GM10266 (cell line): ENCODE measurements around the gene EXTL1.

Experiments used
- DNase-seq: peaks from one replicate; pipeline ENCODE4 v3.0.0; 2012; ENCODE audit errors: extremely low spot score
- TF ChIP-seq, protein P1 (sequence below): IDR thresholded peaks from 2 replicates; pipeline ENCODE4 v1.5.1; 2012; ENCODE audit warnings: mild to moderate bottlenecking, low read depth; ENCODE audit not compliant: control insufficient read depth, insufficient read depth; ENCODE audit errors: missing control alignments

Gene EXTL1

DNA sequence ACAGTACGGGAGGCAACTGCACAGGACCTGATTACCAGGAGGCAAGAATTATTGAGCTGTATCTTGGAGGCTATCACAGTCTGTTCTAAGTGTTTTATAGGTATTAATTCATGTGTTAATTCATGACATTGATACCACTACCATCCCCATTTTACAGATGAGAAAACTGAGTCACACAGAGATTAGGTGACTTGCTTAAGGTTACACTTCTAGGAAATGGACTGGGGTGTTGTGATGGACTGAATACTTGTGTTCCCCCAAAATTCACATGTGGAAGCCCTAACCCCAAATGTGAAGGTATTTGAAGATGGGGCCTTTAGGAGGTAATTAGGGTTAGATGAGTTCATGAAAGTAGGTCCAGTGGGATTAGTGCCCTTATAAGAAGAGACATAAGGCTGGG, 55.9 kb downstream of the EXTL1 start:
- TF ChIP-seq, protein P1, sequence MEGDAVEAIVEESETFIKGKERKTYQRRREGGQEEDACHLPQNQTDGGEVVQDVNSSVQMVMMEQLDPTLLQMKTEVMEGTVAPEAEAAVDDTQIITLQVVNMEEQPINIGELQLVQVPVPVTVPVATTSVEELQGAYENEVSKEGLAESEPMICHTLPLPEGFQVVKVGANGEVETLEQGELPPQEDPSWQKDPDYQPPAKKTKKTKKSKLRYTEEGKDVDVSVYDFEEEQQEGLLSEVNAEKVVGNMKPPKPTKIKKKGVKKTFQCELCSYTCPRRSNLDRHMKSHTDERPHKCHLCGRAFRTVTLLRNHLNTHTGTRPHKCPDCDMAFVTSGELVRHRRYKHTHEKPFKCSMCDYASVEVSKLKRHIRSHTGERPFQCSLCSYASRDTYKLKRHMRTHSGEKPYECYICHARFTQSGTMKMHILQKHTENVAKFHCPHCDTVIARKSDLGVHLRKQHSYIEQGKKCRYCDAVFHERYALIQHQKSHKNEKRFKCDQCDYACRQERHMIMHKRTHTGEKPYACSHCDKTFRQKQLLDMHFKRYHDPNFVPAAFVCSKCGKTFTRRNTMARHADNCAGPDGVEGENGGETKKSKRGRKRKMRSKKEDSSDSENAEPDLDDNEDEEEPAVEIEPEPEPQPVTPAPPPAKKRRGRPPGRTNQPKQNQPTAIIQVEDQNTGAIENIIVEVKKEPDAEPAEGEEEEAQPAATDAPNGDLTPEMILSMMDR, result no peak
- no peak for DNase-seq

DNA sequence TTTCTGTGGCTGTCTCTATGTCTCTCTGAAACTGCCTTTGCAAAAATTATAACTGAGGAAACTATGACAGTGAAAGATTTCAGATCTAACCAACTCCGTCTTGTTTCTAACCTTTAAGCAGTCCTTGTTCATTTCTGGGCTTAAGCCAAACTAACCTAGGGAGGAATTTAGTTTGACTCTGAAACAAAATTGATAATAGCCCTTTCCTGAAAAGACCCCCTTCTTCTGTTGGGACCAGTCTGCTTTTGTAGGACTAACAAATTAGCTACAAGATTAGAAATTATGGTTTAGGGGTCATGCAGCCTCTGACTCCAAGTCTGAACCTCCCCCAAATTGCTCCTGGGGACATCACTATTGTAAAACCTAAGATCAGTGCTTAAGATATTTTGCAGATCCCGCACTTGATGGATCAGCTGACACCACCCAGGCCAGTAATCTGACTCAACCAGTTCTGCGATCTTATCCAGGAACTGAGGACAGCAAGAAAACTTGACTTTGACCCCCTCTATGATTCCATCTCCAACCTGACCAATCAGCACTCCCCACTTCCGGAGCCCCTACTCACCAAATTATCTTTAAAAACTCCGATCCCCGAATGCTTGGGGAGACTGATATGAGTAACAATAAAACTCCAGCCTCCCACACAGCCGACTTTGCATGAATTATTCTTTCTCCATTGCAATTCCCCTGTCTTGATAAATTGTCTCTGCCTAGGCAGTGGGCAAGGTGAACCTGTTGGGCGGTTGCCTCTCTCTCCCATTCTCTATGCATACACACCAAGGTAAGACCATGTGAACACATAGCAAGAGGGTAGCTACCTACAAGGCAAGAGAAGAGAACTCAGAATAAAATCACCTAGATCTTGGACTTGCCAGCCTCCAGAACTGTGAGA, 57.0 kb downstream of the EXTL1 start:
- DNase-seq, result no peak
- TF ChIP-seq, protein P1, result no peak

DNA sequence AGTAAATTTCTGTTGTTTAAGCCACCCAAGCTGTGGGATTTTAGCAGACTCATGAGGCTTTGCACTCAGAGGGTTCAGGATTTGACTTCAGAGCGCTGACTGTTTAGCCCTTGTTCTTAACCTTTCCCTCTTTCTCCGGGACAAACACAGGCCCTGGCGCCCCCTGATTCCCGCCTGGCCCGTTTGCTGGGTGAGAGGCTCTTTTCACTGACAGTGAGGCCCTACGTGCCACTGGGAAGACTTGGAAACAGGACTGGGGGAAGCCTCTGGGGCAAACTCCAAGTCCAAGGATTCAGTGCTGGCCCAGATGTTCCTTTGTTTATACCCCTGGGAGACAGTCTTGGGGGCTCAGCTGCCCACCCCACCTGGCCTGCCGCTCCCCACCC, 57.6 kb downstream of the EXTL1 start:
- TF ChIP-seq, protein P1, result no peak
- no peak for DNase-seq

DNA sequence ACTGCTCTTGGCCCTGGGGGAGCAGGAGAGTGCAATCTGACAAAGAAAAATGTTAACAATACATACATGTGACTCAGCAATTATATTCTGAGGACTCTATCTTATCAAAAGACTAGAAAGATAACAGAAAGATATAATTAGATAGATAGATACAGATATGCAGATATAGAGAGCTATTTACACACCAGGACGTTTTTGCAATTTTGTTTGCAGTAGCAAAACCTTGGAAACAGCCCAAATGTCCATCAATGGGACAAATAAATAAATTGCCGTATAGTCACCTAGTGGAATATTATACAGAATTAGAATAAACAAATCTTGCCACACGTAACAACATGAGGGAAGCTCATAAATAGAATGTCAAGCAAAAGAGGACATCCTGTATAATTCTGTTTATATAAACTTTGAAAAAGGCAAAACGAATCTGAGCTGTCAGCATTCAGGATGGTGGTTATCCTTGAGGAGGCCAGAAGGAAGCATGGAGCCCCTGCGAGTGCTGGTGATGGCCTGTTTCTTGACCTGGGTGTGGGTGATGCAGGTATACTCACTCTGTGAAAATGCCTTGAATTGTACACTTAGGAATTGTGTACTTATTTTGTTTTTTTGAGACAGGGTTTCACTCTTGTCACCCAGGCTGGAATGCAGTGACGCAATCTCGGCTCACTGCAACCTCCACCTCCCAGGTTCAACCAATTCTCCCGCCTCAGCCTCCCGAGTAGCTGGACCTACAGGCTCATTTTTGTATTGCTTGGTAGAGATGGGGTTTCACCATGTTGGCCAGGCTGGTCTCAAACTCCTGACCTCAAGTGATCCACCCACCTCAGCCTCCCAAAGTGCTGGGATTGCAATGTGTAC, 58.6 kb downstream of the EXTL1 start:
- TF ChIP-seq, protein P1, result no peak

DNA sequence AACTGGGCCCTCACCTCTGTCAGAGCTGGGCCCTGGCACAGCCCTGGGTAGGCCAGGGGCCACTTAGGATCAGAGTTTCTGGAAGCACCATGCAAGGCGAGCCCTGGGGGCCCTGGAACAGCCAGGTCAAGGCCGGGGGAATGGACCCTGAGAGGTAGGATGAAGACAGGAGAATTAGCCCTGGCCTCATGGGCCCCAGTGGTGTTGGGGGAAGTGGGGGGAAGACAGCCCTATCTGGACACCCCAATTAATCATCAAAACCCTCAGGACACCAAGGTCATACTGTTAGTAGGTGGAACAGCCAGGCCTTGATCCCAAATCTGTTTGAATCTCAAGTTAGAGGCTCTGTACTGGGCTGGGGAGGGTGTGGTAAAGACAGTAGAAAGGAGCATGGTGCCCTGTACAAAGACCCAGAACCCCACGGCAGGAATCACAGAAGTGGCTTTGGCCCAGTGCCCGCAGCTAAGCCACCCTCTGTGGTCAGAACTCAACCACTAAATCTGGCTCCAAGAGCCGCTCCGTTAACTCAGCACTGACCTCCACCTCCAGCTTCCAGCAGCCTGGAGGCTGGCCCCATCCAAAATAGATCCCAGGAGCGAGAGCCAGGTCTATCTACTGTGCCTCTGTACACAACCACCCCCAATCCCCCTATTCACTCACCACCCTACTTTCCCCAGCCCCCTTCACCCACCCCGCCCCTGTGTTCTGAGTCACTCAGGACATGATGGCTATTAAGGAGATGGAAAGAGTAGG, 59.9 kb downstream of the EXTL1 start:
- no peak for DNase-seq
- TF ChIP-seq, protein P1, result no peak

More for the DNA sequence above, 58.6 kb downstream of the EXTL1 start:
- DNase-seq, result no peak

DNA sequence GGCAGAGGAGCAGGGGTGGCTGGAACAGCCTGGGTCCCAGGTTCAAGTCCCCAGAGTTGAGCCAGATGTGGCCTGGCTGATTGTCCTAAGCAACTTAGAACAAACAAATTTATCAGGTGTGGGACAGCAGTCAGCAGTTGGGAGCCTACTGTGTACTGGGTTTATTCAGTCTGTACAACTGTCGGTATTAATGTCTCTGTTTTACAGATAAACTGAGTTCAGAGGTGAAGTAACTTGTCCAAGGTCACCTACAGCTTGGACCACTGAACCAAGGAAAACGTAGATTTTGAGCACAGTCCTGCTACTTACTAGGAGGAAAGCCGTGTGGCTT, 60.4 kb downstream of the EXTL1 start:
- TF ChIP-seq, protein P1, result no peak
- DNase-seq, result no peak
